Measurements from ENCODE around the gene CD59. TPM values are rescaled to one million over a fixed set of nuclear protein-coding genes. Genes with fewer than 3 reads are reported as not detected.
A peak's percentile ranks its signal among the peaks of the same experiment; 100 is the strongest.
"Not testable (repeated sequence)": the region's sequence is repeated elsewhere in the genome, so short reads cannot be mapped to it uniquely, and the experiment has no call there.

The CD59 gene
- total RNA-seq, 2 experiments from 2014 or later: 54.1 to 70.5 TPM

DNA sequence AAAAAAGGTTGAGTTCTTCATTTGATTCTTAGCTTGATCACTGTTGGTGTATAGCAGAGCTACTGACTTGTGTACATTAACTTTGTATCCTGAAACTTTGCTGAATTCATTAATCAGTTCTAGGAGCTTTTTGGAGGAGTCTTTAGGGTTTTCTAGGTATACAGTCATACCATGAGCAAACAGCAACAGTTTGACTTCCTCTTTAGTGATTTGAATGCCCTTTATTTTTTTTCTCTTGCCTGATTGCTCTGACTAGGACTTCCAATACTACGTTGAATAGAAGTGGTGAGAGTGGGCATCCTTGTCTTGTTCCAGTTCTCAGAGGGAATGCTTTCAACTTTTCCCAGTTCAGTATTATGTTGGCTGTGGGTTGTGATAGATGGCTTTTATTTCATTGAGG, 57.6 kb downstream of the CD59 start:
- H3K4me1 Mint-ChIP-seq: peaks cover 11% of the 10 kb centered on the region

DNA sequence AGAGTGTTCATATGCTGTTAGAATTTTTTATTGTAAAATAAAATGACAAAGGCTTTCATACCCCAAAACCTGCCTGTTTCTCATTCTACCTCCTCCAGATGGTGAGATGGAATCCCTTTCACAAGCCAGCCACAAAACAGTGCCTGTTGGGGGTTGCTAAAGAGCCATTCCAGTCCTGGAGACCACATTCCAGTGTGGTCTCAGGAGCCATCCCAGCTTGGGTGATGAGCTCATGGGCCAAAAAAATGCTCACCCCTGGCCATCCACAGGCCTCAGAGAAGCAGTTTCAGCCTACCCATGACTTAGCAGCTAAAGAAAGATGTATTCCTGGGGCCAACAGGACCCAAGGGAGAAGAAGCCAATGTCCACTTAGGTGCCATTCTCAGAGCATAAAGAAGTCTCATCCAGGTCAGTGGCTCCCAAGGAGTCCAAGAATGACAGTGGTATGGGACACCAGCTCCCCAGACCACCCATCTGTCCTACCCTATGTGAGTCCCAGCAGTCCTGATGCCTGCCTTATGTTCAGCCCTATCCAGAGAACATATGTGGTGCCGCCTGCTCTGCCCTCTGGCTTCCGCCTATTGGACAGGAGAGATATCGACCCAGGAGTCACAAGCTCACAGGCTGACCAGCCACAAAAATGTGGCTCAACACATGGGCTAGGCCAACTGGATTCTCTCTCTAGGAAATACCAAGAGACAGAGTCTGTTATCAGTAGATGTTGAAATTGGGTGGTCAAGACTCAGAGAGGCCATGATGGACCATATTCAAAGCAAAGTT, 62.0 kb downstream of the CD59 start:
- no peak overlapping the region for H3K27ac Mint-ChIP-seq
- H3K9me3 Mint-ChIP-seq (ENCODE audit: low read depth): no peaks in the 10 kb centered on the region
- DNase-seq: no peak
- H3K36me3 Mint-ChIP-seq: no peaks in the 10 kb centered on the region
- H3K27me3 Mint-ChIP-seq: peaks cover 34% of the 10 kb centered on the region
- peaks cover 19% of the 10 kb centered on the region for H3K4me1 Mint-ChIP-seq
- ATAC-seq: no peak
- CTCF ChIA-PET: no interaction called here
- H3K4me3 Mint-ChIP-seq: no peak overlapping the region

More for the DNA sequence above, 57.6 kb downstream of the CD59 start:
- H3K27me3 Mint-ChIP-seq: peaks cover 67% of the 10 kb centered on the region
- H3K36me3 Mint-ChIP-seq; DNase-seq; H3K4me3 Mint-ChIP-seq; ATAC-seq; H3K9me3 Mint-ChIP-seq (ENCODE audit: low read depth); CTCF ChIA-PET; H3K27ac Mint-ChIP-seq: not testable (repeated sequence)

- CTCF ChIA-PET: no interaction called here
- peaks cover 21% of the 10 kb centered on the region for H3K27me3 Mint-ChIP-seq
- no peaks in the 10 kb centered on the region for H3K9me3 Mint-ChIP-seq (ENCODE audit: low read depth)
- no peaks in the 10 kb centered on the region for H3K36me3 Mint-ChIP-seq
- DNase-seq (no peak), ATAC-seq (no peak)
- H3K27ac Mint-ChIP-seq: no peak overlapping the region
- H3K4me3 Mint-ChIP-seq: no peak overlapping the region
- H3K4me1 Mint-ChIP-seq: peaks cover 15% of the 10 kb centered on the region
Measured at GRCh38 chr11:33672273-33672672, 64.0 kb downstream of the CD59 start.

DNA sequence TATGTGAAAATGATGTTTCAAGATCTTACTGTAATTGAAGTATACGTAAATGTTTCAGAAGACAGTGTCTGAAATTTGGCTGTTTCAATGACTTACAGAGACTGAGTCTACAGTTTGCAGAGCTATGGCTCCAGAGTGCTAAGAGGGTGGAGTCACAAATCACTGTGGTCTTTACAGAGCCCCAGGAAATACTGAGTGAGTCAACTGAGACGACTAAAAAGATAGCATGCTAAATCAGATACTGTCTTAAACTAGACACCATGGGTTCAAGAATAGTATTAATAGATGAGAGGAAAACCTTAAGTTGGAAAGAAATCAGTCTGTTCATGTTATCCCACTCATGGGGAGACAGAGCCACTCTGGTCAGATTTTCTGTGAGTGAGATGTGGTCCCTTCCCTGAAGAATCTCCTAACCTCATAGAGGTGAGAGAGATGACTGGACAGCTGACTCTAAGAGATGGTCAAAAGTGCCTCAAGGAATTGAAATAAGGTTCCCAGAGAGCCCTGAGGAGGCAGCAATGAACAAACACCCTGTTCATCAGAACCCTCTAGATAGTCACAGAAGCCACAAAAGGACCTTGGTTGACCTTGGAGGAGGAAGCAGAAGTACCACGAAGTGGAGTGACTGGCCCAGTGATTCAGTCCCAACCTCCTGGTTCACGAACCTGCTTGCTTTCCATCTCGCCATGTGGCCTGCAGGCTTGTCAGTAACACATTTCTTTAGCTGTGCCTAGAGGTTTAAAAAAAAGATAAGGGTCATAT, 65.8 kb downstream of the CD59 start:
- ATAC-seq (peak; percentile 85), DNase-seq (peak; percentile 56)
- H3K27me3 Mint-ChIP-seq: peaks cover 16% of the 10 kb centered on the region
- H3K4me3 Mint-ChIP-seq: no peak overlapping the region
- peak overlapping the region; percentile 3 for H3K27ac Mint-ChIP-seq
- H3K9me3 Mint-ChIP-seq (ENCODE audit: low read depth): no peaks in the 10 kb centered on the region
- H3K36me3 Mint-ChIP-seq: no peaks in the 10 kb centered on the region
- CTCF ChIA-PET: no interaction called here
- peaks cover 15% of the 10 kb centered on the region for H3K4me1 Mint-ChIP-seq

DNA sequence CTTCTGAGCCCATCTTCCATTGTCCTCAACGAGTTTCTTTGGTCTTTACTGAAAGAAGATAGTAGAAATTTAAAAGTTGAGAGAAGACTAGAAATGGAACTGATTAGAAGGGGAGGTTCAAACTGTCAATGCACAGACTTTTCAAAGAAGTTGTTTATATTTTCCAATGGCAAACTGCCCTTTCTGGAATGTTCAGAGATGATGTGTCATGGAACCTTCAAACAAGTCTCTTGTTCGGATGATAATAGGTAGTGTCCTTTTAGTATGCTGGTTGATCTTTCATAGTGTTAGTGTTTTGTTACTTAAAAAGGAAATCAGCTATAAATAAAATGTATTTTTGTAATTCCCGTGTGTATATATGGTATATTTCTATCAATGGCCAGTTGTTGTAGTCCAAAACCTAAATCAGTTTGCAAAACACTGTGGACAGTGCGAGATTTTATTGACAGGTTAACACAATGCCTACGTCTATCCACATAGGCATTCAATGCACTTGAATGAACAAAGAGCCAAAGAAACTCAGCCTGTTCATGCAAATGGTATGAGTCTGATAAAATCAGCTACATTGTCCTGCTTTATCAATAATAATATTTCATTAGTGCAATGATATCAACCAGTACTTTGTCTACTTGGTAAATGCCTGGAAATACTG, 66.5 kb downstream of the CD59 start:
- Mint-ChIP-seq H3K27me3 (peaks cover 16% of the 10 kb centered on the region), H3K36me3 (no peaks in the 10 kb centered on the region), H3K4me3 (no peak overlapping the region), H3K27ac (no peak overlapping the region), H3K4me1 (peaks cover 15% of the 10 kb centered on the region), H3K9me3 (ENCODE audit: low read depth) (no peaks in the 10 kb centered on the region)
- no peak for DNase-seq
- CTCF ChIA-PET: no interaction called here
- ATAC-seq: no peak

- H3K4me1 Mint-ChIP-seq: peaks cover 15% of the 10 kb centered on the region
- no peaks in the 10 kb centered on the region for H3K36me3 Mint-ChIP-seq
- no peak for DNase-seq
- no peaks in the 10 kb centered on the region for H3K9me3 Mint-ChIP-seq (ENCODE audit: low read depth)
- no peak overlapping the region for H3K4me3 Mint-ChIP-seq
- H3K27ac Mint-ChIP-seq: no peak overlapping the region
- peaks cover 16% of the 10 kb centered on the region for H3K27me3 Mint-ChIP-seq
- CTCF ChIA-PET: no interaction called here
- ATAC-seq: no peak
Measured at GRCh38 chr11:33668951-33669596, 67.1 kb downstream of the CD59 start.

- peaks cover 15% of the 10 kb centered on the region for H3K4me1 Mint-ChIP-seq
- ATAC-seq (no peak), DNase-seq (no peak)
- no peak overlapping the region for H3K27ac Mint-ChIP-seq
- no peaks in the 10 kb centered on the region for H3K36me3 Mint-ChIP-seq
- H3K27me3 Mint-ChIP-seq: peaks cover 16% of the 10 kb centered on the region
- no peak overlapping the region for H3K4me3 Mint-ChIP-seq
- H3K9me3 Mint-ChIP-seq (ENCODE audit: low read depth): no peaks in the 10 kb centered on the region
- CTCF ChIA-PET: no interaction called here
Measured at GRCh38 chr11:33668468-33668825, 67.8 kb downstream of the CD59 start.

- CTCF ChIA-PET: no interaction called here
- DNase-seq: no peak
- ATAC-seq: no peak
- Mint-ChIP-seq H3K4me3 (no peak overlapping the region), H3K9me3 (ENCODE audit: low read depth) (no peaks in the 10 kb centered on the region), H3K36me3 (no peaks in the 10 kb centered on the region), H3K27me3 (peaks cover 16% of the 10 kb centered on the region), H3K27ac (no peak overlapping the region), H3K4me1 (peaks cover 15% of the 10 kb centered on the region)
Measured at GRCh38 chr11:33667819-33668467, 68.3 kb downstream of the CD59 start.

DNA sequence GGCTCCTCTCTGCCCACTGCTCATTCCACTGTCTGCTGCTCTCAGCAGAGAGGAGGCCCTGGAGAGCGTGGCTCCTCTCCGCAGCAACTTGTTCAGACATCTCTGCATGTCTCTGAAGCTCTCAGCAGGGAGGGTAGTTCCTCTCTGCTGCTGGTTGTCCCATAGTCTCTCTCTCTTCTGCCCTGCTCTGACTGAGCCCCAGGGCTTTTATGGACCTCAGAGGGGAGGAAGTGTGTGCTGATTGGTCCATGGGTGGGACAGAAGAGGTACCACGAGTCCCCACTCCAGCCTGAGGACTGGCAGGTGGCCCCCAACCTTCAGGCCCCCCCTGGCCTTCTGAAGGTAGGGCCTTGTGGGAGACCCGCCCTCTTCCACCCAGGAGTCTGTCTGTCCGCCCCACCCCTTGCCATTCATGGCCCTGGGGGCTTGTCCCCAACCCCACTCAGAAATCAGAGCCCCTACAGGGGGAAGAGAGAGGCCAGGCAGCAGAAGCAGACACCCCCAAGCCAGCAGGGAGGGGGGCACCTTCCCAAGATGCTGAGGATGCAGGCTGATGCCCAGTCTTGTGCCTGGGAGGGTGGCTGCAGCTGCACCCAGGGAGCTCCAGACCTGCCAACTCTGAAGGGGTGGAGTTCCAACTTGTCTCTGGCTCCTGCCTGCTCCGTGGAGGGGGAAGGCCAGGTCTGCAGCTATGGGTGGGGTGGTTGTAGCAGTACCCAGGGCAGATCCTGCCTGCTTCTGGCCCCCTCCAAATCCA, 70.7 kb downstream of the CD59 start:
- CTCF ChIA-PET: no interaction called here
- DNase-seq: no peak
- no peak for ATAC-seq
- Mint-ChIP-seq H3K4me3 (no peak overlapping the region), H3K4me1 (peaks cover 5% of the 10 kb centered on the region), H3K27ac (no peak overlapping the region), H3K9me3 (ENCODE audit: low read depth) (no peaks in the 10 kb centered on the region), H3K36me3 (no peaks in the 10 kb centered on the region), H3K27me3 (peaks cover 13% of the 10 kb centered on the region)

- no peak overlapping the region for H3K27ac Mint-ChIP-seq
- H3K9me3 Mint-ChIP-seq (ENCODE audit: low read depth): no peaks in the 10 kb centered on the region
- H3K4me3 Mint-ChIP-seq: no peak overlapping the region
- DNase-seq (no peak), ATAC-seq (no peak)
- peaks cover 10% of the 10 kb centered on the region for H3K27me3 Mint-ChIP-seq
- CTCF ChIA-PET: no interaction called here
- no peaks in the 10 kb centered on the region for H3K4me1 Mint-ChIP-seq
- no peaks in the 10 kb centered on the region for H3K36me3 Mint-ChIP-seq
Measured at GRCh38 chr11:33664827-33665226, 71.4 kb downstream of the CD59 start.

GRCh38 chr11:33664166-33664565, 72.1 kb downstream of the CD59 start:
- Mint-ChIP-seq H3K9me3 (ENCODE audit: low read depth) (no peaks in the 10 kb centered on the region), H3K4me1 (no peaks in the 10 kb centered on the region), H3K36me3 (no peaks in the 10 kb centered on the region), H3K27me3 (peaks cover 7% of the 10 kb centered on the region), H3K4me3 (no peak overlapping the region), H3K27ac (no peak overlapping the region)
- no peak for DNase-seq
- CTCF ChIA-PET: no interaction called here
- ATAC-seq: no peak

- no peak for DNase-seq
- Mint-ChIP-seq H3K27me3 (peaks cover 4% of the 10 kb centered on the region), H3K27ac (no peak overlapping the region), H3K4me3 (no peak overlapping the region), H3K4me1 (no peaks in the 10 kb centered on the region), H3K36me3 (no peaks in the 10 kb centered on the region), H3K9me3 (ENCODE audit: low read depth) (no peaks in the 10 kb centered on the region)
- CTCF ChIA-PET: no interaction called here
- ATAC-seq: no peak
Measured at GRCh38 chr11:33663121-33663520, 73.1 kb downstream of the CD59 start.

All from activated CD8-positive, alpha-beta memory T cell treated with anti-CD3 and anti-CD28 coated beads, Interleukin-2, amount 10 ng/mL, durations not matched to agents 7 days and 5 days (primary cell).